ENCODE measurements around the gene RELN. TPM values are rescaled to one million over a fixed set of nuclear protein-coding genes. Genes with fewer than 3 reads are reported as not detected.

Gene RELN
- polyA plus RNA-seq, 1 donor (not counting 4 experiments of a cell fraction or from before 2014, with no cell fraction given) = not detected

- H2AFZ ChIP-seq (ENCODE audit: control insufficient read depth, low read length) = no peak overlapping the region
- H3K27ac ChIP-seq (ENCODE audit: control insufficient read depth, insufficient read depth, low read length) = no peak overlapping the region
- DNase-seq (ENCODE audit: low read depth, low spot score) (no peak), FAIRE-seq (no peak)
- no peak overlapping the region for H3K4me2 ChIP-seq (ENCODE audit: control insufficient read depth, extremely low read depth, insufficient read depth, low read depth, low read length)
- peaks cover 13% of the 10 kb centered on the region for H3K27me3 ChIP-seq (ENCODE audit: control insufficient read depth, extremely low read depth, insufficient read depth, low read length)
- TF ChIP-seq CTCF (optimal IDR thresholded peaks at IDR 0.05 in 1 of 3, IDR thresholded peaks at IDR 0.05 in 1 of 3, conservative IDR thresholded peaks at IDR 0.05 in 1 of 3; ENCODE audit: extremely low read depth in 1 of 3, insufficient read depth in 2 of 3, low read length in 3 of 3) (no peak), EZH2 (IDR thresholded peaks at IDR 0.05; ENCODE audit: low read length) (no peak)
- H3K9me1 ChIP-seq (ENCODE audit: control insufficient read depth, extremely low read depth, insufficient read depth, low read length) = no peaks in the 10 kb centered on the region
- H3K36me3 ChIP-seq (ENCODE audit: control insufficient read depth in 2 of 2, extremely low read depth in 1 of 2, insufficient read depth in 2 of 2, low read length in 2 of 2) = no peaks in the 10 kb centered on the region
- no peak overlapping the region for H3K4me3 ChIP-seq (ENCODE audit: control insufficient read depth in 2 of 3, extremely low read depth in 1 of 3, insufficient read depth in 2 of 3, low read depth in 1 of 3, low read length in 3 of 3)
- dilution Hi-C loops (cut with MboI; ENCODE audit: extremely low pct_ligation_motif_present, low sequenced_read_pairs) = no loop called here
- no peaks in the 10 kb centered on the region for H3K4me1 ChIP-seq (ENCODE audit: control insufficient read depth, extremely low read depth, insufficient read depth, low read length)
- H4K20me1 ChIP-seq (ENCODE audit: control insufficient read depth, extremely low read depth, insufficient read depth, low read length) = no peaks in the 10 kb centered on the region
- H3K9me3 ChIP-seq (ENCODE audit: control insufficient read depth, low read depth, low read length) = no peaks in the 10 kb centered on the region
- no peak overlapping the region for H3K9ac ChIP-seq (ENCODE audit: control insufficient read depth, extremely low read depth, insufficient read depth, low read length)
- no peaks in the 10 kb centered on the region for H3K79me2 ChIP-seq (ENCODE audit: control insufficient read depth, insufficient read depth, low read length)
These were observed 6.1 kb downstream of the RELN start for GRCh38 chr7:103983201-103983977.

GRCh38 chr7:103981003-103981423, 8.4 kb downstream of the RELN start:
- Histone ChIP-seq H3K27ac (ENCODE audit: control insufficient read depth, insufficient read depth, low read length) (no peak overlapping the region), H4K20me1 (ENCODE audit: control insufficient read depth, extremely low read depth, insufficient read depth, low read length) (no peaks in the 10 kb centered on the region), H2AFZ (ENCODE audit: control insufficient read depth, low read length) (no peak overlapping the region), H3K4me3 (ENCODE audit: control insufficient read depth in 2 of 3, extremely low read depth in 1 of 3, insufficient read depth in 2 of 3, low read depth in 1 of 3, low read length in 3 of 3) (no peak overlapping the region), H3K36me3 (ENCODE audit: control insufficient read depth in 2 of 2, extremely low read depth in 1 of 2, insufficient read depth in 2 of 2, low read length in 2 of 2) (no peaks in the 10 kb centered on the region), H3K4me1 (ENCODE audit: control insufficient read depth, extremely low read depth, insufficient read depth, low read length) (no peaks in the 10 kb centered on the region), H3K9me3 (ENCODE audit: control insufficient read depth, low read depth, low read length) (no peaks in the 10 kb centered on the region), H3K27me3 (ENCODE audit: control insufficient read depth, extremely low read depth, insufficient read depth, low read length) (no peaks in the 10 kb centered on the region), H3K79me2 (ENCODE audit: control insufficient read depth, insufficient read depth, low read length) (no peaks in the 10 kb centered on the region), H3K9me1 (ENCODE audit: control insufficient read depth, extremely low read depth, insufficient read depth, low read length) (no peaks in the 10 kb centered on the region), H3K9ac (ENCODE audit: control insufficient read depth, extremely low read depth, insufficient read depth, low read length) (no peak overlapping the region), H3K4me2 (ENCODE audit: control insufficient read depth, extremely low read depth, insufficient read depth, low read depth, low read length) (no peak overlapping the region)
- no peak for DNase-seq (ENCODE audit: low read depth, low spot score)
- no peak for TF ChIP-seq CTCF (optimal IDR thresholded peaks at IDR 0.05 in 1 of 3, IDR thresholded peaks at IDR 0.05 in 1 of 3, conservative IDR thresholded peaks at IDR 0.05 in 1 of 3; ENCODE audit: extremely low read depth in 1 of 3, insufficient read depth in 2 of 3, low read length in 3 of 3)
- TF ChIP-seq EZH2 (IDR thresholded peaks at IDR 0.05; ENCODE audit: low read length) = no peak
- FAIRE-seq = no peak
- dilution Hi-C loops (cut with MboI; ENCODE audit: extremely low pct_ligation_motif_present, low sequenced_read_pairs) = no loop called here

Measured in keratinocyte (primary cell).